T-helper 1 cell treated with Interleukin-12 subunit alpha and Interleukin-12 subunit beta and Interleukin-4 antibody, amounts not matched to agents 30 μg/mL and 1 μg/mL, for 36 hours (primary cell): ENCODE measurements around the gene BMPER.
"Not testable (repeated sequence)": the region's sequence is repeated elsewhere in the genome, so short reads cannot be mapped to it uniquely, and the experiment has no call there.

Experiments used
- H3K27ac Mint-ChIP-seq: one replicate; pipeline ENCODE4 v1.8.0; 2021; ENCODE audit warnings: mild to moderate bottlenecking, mixed read lengths
- H3K27me3 Mint-ChIP-seq: one replicate; pipeline ENCODE4 v1.8.0; 2021; ENCODE audit warnings: low read depth, mixed read lengths
- H3K36me3 Mint-ChIP-seq: one replicate; pipeline ENCODE4 v1.8.0; 2021; ENCODE audit warnings: low read depth, mixed read lengths
- H3K4me1 Mint-ChIP-seq: one replicate; pipeline ENCODE4 v1.8.0; 2021; ENCODE audit warnings: low read depth, mixed read lengths
- H3K4me3 Mint-ChIP-seq: one replicate; pipeline ENCODE4 v1.8.0; 2021; ENCODE audit warnings: mild to moderate bottlenecking, moderate library complexity, mixed read lengths
- H3K9me3 Mint-ChIP-seq: one replicate; pipeline ENCODE4 v1.8.0; 2021; ENCODE audit warnings: mixed read lengths

Gene BMPER

GRCh38 chr7:34158368-34159153 is 253.2 kb downstream of the BMPER start:
- H3K9me3 Mint-ChIP-seq = peaks cover 4% of the 10 kb centered on the region
- H3K27me3 Mint-ChIP-seq = no peaks in the 10 kb centered on the region
- no peak overlapping the region for H3K27ac Mint-ChIP-seq
- no peak overlapping the region for H3K4me3 Mint-ChIP-seq
- H3K36me3 Mint-ChIP-seq = no peaks in the 10 kb centered on the region
- no peaks in the 10 kb centered on the region for H3K4me1 Mint-ChIP-seq

GRCh38 chr7:34160261-34160752 is 255.0 kb downstream of the BMPER start:
- H3K27me3 Mint-ChIP-seq = no peaks in the 10 kb centered on the region
- peaks cover 8% of the 10 kb centered on the region for H3K9me3 Mint-ChIP-seq
- no peaks in the 10 kb centered on the region for H3K4me1 Mint-ChIP-seq
- no peaks in the 10 kb centered on the region for H3K36me3 Mint-ChIP-seq
- H3K4me3 Mint-ChIP-seq = no peak overlapping the region
- no peak overlapping the region for H3K27ac Mint-ChIP-seq

GRCh38 chr7:34162027-34162565 is 256.8 kb downstream of the BMPER start:
- Mint-ChIP-seq H3K36me3 (no peaks in the 10 kb centered on the region), H3K27ac (no peak overlapping the region), H3K27me3 (no peaks in the 10 kb centered on the region), H3K4me1 (no peaks in the 10 kb centered on the region), H3K4me3 (no peak overlapping the region), H3K9me3 (peaks cover 8% of the 10 kb centered on the region)

- no peak overlapping the region for H3K27ac Mint-ChIP-seq
- no peaks in the 10 kb centered on the region for H3K27me3 Mint-ChIP-seq
- H3K4me1 Mint-ChIP-seq = no peaks in the 10 kb centered on the region
- peaks cover 8% of the 10 kb centered on the region for H3K9me3 Mint-ChIP-seq
- no peak overlapping the region for H3K4me3 Mint-ChIP-seq
- no peaks in the 10 kb centered on the region for H3K36me3 Mint-ChIP-seq
Measured at GRCh38 chr7:34162677-34163076, 257.3 kb downstream of the BMPER start.

- Mint-ChIP-seq H3K4me3 (no peak overlapping the region), H3K27ac (no peak overlapping the region), H3K27me3 (no peaks in the 10 kb centered on the region), H3K9me3 (peaks cover 8% of the 10 kb centered on the region), H3K4me1 (no peaks in the 10 kb centered on the region), H3K36me3 (no peaks in the 10 kb centered on the region)
Measured at GRCh38 chr7:34163956-34164355, 258.6 kb downstream of the BMPER start.

- no peaks in the 10 kb centered on the region for H3K36me3 Mint-ChIP-seq
- H3K4me3 Mint-ChIP-seq = no peak overlapping the region
- H3K27me3 Mint-ChIP-seq = no peaks in the 10 kb centered on the region
- H3K9me3 Mint-ChIP-seq = peaks cover 8% of the 10 kb centered on the region
- no peaks in the 10 kb centered on the region for H3K4me1 Mint-ChIP-seq
- H3K27ac Mint-ChIP-seq = no peak overlapping the region
Measured at GRCh38 chr7:34165466-34165865, 260.1 kb downstream of the BMPER start.

- Mint-ChIP-seq H3K9me3 (peaks cover 8% of the 10 kb centered on the region), H3K27me3 (no peaks in the 10 kb centered on the region), H3K4me3 (no peak overlapping the region), H3K27ac (no peak overlapping the region), H3K36me3 (no peaks in the 10 kb centered on the region), H3K4me1 (no peaks in the 10 kb centered on the region)
Measured at GRCh38 chr7:34165927-34166550, 260.7 kb downstream of the BMPER start.

- Mint-ChIP-seq H3K27me3 (no peaks in the 10 kb centered on the region), H3K27ac (no peak overlapping the region), H3K36me3 (no peaks in the 10 kb centered on the region), H3K9me3 (peaks cover 4% of the 10 kb centered on the region), H3K4me3 (no peak overlapping the region), H3K4me1 (no peaks in the 10 kb centered on the region)
Measured at GRCh38 chr7:34168013-34168412, 262.7 kb downstream of the BMPER start.

- H3K27ac Mint-ChIP-seq, H3K36me3 Mint-ChIP-seq, H3K4me1 Mint-ChIP-seq, H3K27me3 Mint-ChIP-seq, H3K4me3 Mint-ChIP-seq: not testable (repeated sequence)
- H3K9me3 Mint-ChIP-seq = peaks cover 10% of the 10 kb centered on the region
Measured at GRCh38 chr7:34174688-34175616, 269.6 kb downstream of the BMPER start.

- no peak overlapping the region for H3K4me3 Mint-ChIP-seq
- H3K36me3 Mint-ChIP-seq = no peaks in the 10 kb centered on the region
- no peak overlapping the region for H3K27ac Mint-ChIP-seq
- peaks cover 10% of the 10 kb centered on the region for H3K9me3 Mint-ChIP-seq
- H3K27me3 Mint-ChIP-seq = no peaks in the 10 kb centered on the region
- H3K4me1 Mint-ChIP-seq = no peaks in the 10 kb centered on the region
Measured at GRCh38 chr7:34175837-34176236, 270.5 kb downstream of the BMPER start.

- no peaks in the 10 kb centered on the region for H3K27me3 Mint-ChIP-seq
- H3K36me3 Mint-ChIP-seq = no peaks in the 10 kb centered on the region
- H3K4me1 Mint-ChIP-seq = no peaks in the 10 kb centered on the region
- peaks cover 15% of the 10 kb centered on the region for H3K9me3 Mint-ChIP-seq
- H3K27ac Mint-ChIP-seq = no peak overlapping the region
- no peak overlapping the region for H3K4me3 Mint-ChIP-seq
Measured at GRCh38 chr7:34177476-34177875, 272.1 kb downstream of the BMPER start.

GRCh38 chr7:34181271-34181958 is 276.1 kb downstream of the BMPER start:
- Mint-ChIP-seq H3K9me3 (peaks cover 5% of the 10 kb centered on the region), H3K36me3 (no peaks in the 10 kb centered on the region), H3K4me3 (no peak overlapping the region), H3K27ac (no peak overlapping the region), H3K27me3 (no peaks in the 10 kb centered on the region), H3K4me1 (no peaks in the 10 kb centered on the region)

- H3K4me3 Mint-ChIP-seq = no peak overlapping the region
- no peak overlapping the region for H3K27ac Mint-ChIP-seq
- H3K4me1 Mint-ChIP-seq = no peaks in the 10 kb centered on the region
- peaks cover 5% of the 10 kb centered on the region for H3K9me3 Mint-ChIP-seq
- H3K36me3 Mint-ChIP-seq = no peaks in the 10 kb centered on the region
- H3K27me3 Mint-ChIP-seq = no peaks in the 10 kb centered on the region
Measured at GRCh38 chr7:34184466-34184865, 279.1 kb downstream of the BMPER start.

- H3K36me3 Mint-ChIP-seq = no peaks in the 10 kb centered on the region
- no peaks in the 10 kb centered on the region for H3K27me3 Mint-ChIP-seq
- no peak overlapping the region for H3K4me3 Mint-ChIP-seq
- H3K4me1 Mint-ChIP-seq = no peaks in the 10 kb centered on the region
- no peak overlapping the region for H3K27ac Mint-ChIP-seq
- H3K9me3 Mint-ChIP-seq = peaks cover 6% of the 10 kb centered on the region
Measured at GRCh38 chr7:34187798-34188307, 282.5 kb downstream of the BMPER start.
